ENCODE data around the gene RHOF. TPM values are rescaled to one million over a fixed set of nuclear protein-coding genes. Genes with fewer than 3 reads are reported as not detected.
A peak's percentile ranks its signal among the peaks of the same experiment; 100 is the strongest.

The RHOF gene
- total RNA-seq, 1 experiment from 2014 or later, result 116 TPM

DNA sequence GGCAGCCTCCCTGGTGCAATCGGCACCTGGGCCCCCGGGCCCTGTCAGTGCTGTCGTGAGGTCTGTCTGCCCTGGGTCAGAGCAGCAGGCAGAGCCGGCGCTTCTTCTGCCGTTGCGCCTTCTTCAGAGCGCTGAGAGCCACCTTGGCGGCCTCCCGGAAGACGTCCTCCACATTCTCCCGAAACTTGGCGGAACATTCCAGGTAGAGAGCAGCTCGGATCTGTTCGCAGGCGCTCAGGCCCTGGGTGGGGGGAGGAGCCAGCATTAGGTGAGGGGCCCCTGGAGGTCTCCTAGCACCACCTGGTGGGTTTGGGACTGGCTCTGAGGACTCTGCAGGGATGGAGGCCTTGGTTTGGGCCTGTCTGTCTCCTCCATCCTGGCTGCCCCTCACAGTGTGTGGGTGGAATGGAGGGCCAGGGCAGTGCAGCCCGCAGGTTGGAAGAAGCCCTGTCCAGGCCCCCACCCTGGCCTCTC, 14.0 kb downstream of the RHOF start:
- Histone ChIP-seq H3K36me3 (ENCODE audit: control insufficient read depth in 1 of 2, insufficient read depth in 2 of 2, low read length in 2 of 2) (peaks cover 19 to 23% of the 10 kb centered on the region in 2 experiments; a peak in 3 of 4 replicates), H3K9me2 (ENCODE audit: insufficient read depth) (no peaks in the 10 kb centered on the region), H2AFZ (ENCODE audit: low read depth, low read length, poor library complexity, severe bottlenecking) (no peak overlapping the region), H3K79me2 (ENCODE audit: insufficient read depth, low read length) (peaks cover 42% of the 10 kb centered on the region), H3K4me2 (ENCODE audit: low read length) (no peak overlapping the region), H3K27me3 (ENCODE audit: insufficient read depth, low read length) (no peaks in the 10 kb centered on the region), H3K9me3 (ENCODE audit: control insufficient read depth in 1 of 2, insufficient read depth in 1 of 2, low read depth in 1 of 2, low read length in 2 of 2) (no peaks in the 10 kb centered on the region), H3K4me1 (ENCODE audit: control insufficient read depth in 1 of 2, insufficient read depth in 2 of 2, low read length in 2 of 2) (peaks cover 15 to 62% of the 10 kb centered on the region in 2 experiments), H3K27ac (ENCODE audit: low read depth, low read length) (peak overlapping the region; percentile 4), H4K20me1 (ENCODE audit: insufficient read depth) (peaks cover 3% of the 10 kb centered on the region; the same call in 1 of the 2 replicates), H3K4me3 (replicated peaks in 1 of 2; ENCODE audit: low read depth in 1 of 2, low read length in 2 of 2) (no peak overlapping the region), H3K9ac (ENCODE audit: low read length) (no peak overlapping the region)
- TF ChIP-seq POLR2A (IDR thresholded peaks at IDR 0.05; ENCODE audit: borderline replicate concordance, extremely low read depth, insufficient read depth, insufficient read length) (no peak), SRF (IDR thresholded peaks at IDR 0.05; ENCODE audit: low read depth) (no peak), EGR1 (IDR thresholded peaks at IDR 0.05; ENCODE audit: low read depth) (no peak), POLR2AphosphoS5 (IDR thresholded peaks at IDR 0.05; ENCODE audit: low read depth, low read length) (no peak), TCF7L2 (IDR thresholded peaks at IDR 0.05; ENCODE audit: borderline replicate concordance, extremely low read depth, insufficient read depth, insufficient read length) (no peak), YY1 (IDR thresholded peaks at IDR 0.05; ENCODE audit: extremely low read depth, insufficient replicate concordance, low read depth, low read length) (no peak)
- TF ChIP-seq, protein P1, sequence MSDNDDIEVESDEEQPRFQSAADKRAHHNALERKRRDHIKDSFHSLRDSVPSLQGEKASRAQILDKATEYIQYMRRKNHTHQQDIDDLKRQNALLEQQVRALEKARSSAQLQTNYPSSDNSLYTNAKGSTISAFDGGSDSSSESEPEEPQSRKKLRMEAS (IDR thresholded peaks at IDR 0.05), result no peak
- ATAC-seq (no peak), DNase-seq (ENCODE audit: low read depth, low spot score) (no peak)
- BruUV-seq (replicated peaks), result no TSS peak
- CTCF ChIA-PET, result interaction anchor here (3.9 kb wide), 1 partner anchor 15 kb away, joined by 40 read pairs; the partner anchor contains the start of gene RHOF
- POLR2A ChIA-PET, result no interaction called here
- RAD21 ChIA-PET (ENCODE audit: low non-redundant PET in 1 of 2, low total read pairs in 2 of 2, uncharacterized antibody in 2 of 2, unreplicated experiment in 2 of 2), result no interaction called here
- intact Hi-C loops (cut with micrococcal nuclease), result no loop called here

DNA sequence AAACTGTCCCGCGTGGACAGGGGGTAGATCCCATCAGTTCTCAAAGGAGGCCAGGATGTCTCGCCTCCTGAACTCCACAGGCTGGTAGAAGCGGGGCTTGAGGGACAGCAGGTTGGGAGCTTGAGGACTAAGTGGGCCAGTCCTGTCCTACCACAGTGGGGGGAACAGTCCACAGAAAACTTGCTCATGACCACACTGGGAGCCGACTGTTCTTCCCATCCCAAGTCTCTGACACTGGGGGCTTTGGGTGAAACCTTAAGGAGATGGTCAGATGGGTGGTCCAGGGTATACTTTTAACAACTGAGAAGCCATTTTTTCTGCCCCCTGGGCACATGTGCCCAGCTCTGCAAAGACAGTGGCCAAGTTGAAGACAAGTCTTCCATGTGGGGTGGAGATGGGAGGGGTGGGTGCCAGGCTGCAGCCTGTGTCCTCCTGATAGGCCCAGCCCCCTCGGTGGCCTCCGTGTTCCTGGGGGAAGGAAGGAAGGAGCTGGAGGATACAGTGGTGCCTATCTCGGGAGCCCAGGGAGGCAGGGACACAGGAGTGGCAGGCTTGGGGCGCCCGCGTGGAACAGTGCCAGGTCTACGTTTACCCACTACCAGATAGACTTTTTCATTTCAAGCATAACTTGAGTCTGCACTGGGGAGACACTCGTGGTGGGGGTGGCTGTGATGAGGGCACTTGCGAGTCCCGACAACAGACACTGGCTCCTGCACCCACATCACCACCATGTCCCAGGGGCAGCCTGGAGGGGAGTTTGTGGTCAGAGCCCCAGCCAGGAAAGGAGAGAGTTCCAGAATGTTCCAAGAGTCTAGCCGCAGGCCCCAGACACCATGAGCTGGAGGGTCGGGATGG, 14.7 kb downstream of the RHOF start:
- Histone ChIP-seq H3K27me3 (ENCODE audit: insufficient read depth, low read length) (no peaks in the 10 kb centered on the region), H3K4me1 (ENCODE audit: control insufficient read depth in 1 of 2, insufficient read depth in 2 of 2, low read length in 2 of 2) (peaks cover 8 to 57% of the 10 kb centered on the region in 2 experiments), H3K27ac (ENCODE audit: low read depth, low read length) (peak overlapping the region; percentile 4), H3K36me3 (ENCODE audit: control insufficient read depth in 1 of 2, insufficient read depth in 2 of 2, low read length in 2 of 2) (peaks cover 19 to 23% of the 10 kb centered on the region in 2 experiments; a peak in 3 of 4 replicates), H3K9me3 (ENCODE audit: control insufficient read depth in 1 of 2, insufficient read depth in 1 of 2, low read depth in 1 of 2, low read length in 2 of 2) (no peaks in the 10 kb centered on the region), H3K9me2 (ENCODE audit: insufficient read depth) (no peaks in the 10 kb centered on the region), H3K79me2 (ENCODE audit: insufficient read depth, low read length) (peaks cover 36% of the 10 kb centered on the region), H4K20me1 (ENCODE audit: insufficient read depth) (peaks cover 3% of the 10 kb centered on the region; the same call in 1 of the 2 replicates), H2AFZ (ENCODE audit: low read depth, low read length, poor library complexity, severe bottlenecking) (no peak overlapping the region), H3K4me3 (replicated peaks in 1 of 2; ENCODE audit: low read depth in 1 of 2, low read length in 2 of 2) (no peak overlapping the region), H3K4me2 (ENCODE audit: low read length) (no peak overlapping the region), H3K9ac (ENCODE audit: low read length) (no peak overlapping the region)
- RAD21 ChIA-PET (ENCODE audit: low non-redundant PET in 1 of 2, low total read pairs in 2 of 2, uncharacterized antibody in 2 of 2, unreplicated experiment in 2 of 2), result no interaction called here
- no peak for DNase-seq (ENCODE audit: low read depth, low spot score)
- TSS peak; percentile 13 for BruUV-seq (replicated peaks)
- TF ChIP-seq ZFX (IDR thresholded peaks at IDR 0.05) (no peak), ELF1 (IDR thresholded peaks at IDR 0.05; ENCODE audit: borderline replicate concordance, low read depth) (no peak), SIN3A (IDR thresholded peaks at IDR 0.05; ENCODE audit: low read depth) (no peak), POLR2AphosphoS5 (IDR thresholded peaks at IDR 0.05; ENCODE audit: low read depth, low read length) (peak; percentile 6; the same call in 1 of the 2 replicates)
- TF ChIP-seq, protein P2, sequence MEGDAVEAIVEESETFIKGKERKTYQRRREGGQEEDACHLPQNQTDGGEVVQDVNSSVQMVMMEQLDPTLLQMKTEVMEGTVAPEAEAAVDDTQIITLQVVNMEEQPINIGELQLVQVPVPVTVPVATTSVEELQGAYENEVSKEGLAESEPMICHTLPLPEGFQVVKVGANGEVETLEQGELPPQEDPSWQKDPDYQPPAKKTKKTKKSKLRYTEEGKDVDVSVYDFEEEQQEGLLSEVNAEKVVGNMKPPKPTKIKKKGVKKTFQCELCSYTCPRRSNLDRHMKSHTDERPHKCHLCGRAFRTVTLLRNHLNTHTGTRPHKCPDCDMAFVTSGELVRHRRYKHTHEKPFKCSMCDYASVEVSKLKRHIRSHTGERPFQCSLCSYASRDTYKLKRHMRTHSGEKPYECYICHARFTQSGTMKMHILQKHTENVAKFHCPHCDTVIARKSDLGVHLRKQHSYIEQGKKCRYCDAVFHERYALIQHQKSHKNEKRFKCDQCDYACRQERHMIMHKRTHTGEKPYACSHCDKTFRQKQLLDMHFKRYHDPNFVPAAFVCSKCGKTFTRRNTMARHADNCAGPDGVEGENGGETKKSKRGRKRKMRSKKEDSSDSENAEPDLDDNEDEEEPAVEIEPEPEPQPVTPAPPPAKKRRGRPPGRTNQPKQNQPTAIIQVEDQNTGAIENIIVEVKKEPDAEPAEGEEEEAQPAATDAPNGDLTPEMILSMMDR (IDR thresholded peaks at IDR 0.05 in 2 of 3, conservative IDR thresholded peaks at IDR 0.05 in 1 of 3; ENCODE audit: borderline replicate concordance in 1 of 3, insufficient read depth in 1 of 3, low read depth in 2 of 3, low read length in 2 of 3), result no peak
- TF ChIP-seq, protein P3, sequence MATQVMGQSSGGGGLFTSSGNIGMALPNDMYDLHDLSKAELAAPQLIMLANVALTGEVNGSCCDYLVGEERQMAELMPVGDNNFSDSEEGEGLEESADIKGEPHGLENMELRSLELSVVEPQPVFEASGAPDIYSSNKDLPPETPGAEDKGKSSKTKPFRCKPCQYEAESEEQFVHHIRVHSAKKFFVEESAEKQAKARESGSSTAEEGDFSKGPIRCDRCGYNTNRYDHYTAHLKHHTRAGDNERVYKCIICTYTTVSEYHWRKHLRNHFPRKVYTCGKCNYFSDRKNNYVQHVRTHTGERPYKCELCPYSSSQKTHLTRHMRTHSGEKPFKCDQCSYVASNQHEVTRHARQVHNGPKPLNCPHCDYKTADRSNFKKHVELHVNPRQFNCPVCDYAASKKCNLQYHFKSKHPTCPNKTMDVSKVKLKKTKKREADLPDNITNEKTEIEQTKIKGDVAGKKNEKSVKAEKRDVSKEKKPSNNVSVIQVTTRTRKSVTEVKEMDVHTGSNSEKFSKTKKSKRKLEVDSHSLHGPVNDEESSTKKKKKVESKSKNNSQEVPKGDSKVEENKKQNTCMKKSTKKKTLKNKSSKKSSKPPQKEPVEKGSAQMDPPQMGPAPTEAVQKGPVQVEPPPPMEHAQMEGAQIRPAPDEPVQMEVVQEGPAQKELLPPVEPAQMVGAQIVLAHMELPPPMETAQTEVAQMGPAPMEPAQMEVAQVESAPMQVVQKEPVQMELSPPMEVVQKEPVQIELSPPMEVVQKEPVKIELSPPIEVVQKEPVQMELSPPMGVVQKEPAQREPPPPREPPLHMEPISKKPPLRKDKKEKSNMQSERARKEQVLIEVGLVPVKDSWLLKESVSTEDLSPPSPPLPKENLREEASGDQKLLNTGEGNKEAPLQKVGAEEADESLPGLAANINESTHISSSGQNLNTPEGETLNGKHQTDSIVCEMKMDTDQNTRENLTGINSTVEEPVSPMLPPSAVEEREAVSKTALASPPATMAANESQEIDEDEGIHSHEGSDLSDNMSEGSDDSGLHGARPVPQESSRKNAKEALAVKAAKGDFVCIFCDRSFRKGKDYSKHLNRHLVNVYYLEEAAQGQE (IDR thresholded peaks at IDR 0.05; ENCODE audit: low read depth), result no peak
- intact Hi-C loops (cut with micrococcal nuclease), result no loop called here
- CTCF ChIA-PET, result interaction anchor here (1.9 to 3.9 kb wide), 2 partner anchors 15 to 33 kb away, joined by 4 to 40 read pairs; partner anchors contain the start of gene RHOF
- ATAC-seq, result no peak
- POLR2A ChIA-PET, result no interaction called here

Measured in HCT116 (cell line).